Measurements from ENCODE around the gene CACNB3.

CACNB3 gene

DNA sequence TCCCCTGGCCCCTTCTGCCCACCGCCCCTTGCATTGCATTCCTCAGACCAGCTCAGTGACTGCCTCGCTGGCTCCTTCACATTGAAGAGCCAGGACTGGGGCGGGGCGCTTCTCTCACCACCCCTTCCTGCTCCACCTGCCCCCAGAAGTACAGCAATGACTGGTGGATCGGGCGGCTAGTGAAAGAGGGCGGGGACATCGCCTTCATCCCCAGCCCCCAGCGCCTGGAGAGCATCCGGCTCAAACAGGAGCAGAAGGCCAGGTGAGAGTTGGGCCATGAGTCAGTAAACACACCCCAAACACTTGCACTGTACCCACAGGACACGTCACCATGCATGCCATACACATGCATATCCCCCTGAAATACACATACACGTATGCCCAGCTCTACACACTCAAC is 5.8 kb downstream of the CACNB3 start:
- H3K4me3 ChIP-seq (replicated peaks; ENCODE audit: low read depth, low read length): no peak overlapping the region
- peaks cover 7% of the 10 kb centered on the region for H3K36me3 ChIP-seq (ENCODE audit: control insufficient read depth, insufficient read depth, low read length)
- no peak for DNase-seq (ENCODE audit: extremely low read depth, insufficient read length)
- TF ChIP-seq, protein P1, sequence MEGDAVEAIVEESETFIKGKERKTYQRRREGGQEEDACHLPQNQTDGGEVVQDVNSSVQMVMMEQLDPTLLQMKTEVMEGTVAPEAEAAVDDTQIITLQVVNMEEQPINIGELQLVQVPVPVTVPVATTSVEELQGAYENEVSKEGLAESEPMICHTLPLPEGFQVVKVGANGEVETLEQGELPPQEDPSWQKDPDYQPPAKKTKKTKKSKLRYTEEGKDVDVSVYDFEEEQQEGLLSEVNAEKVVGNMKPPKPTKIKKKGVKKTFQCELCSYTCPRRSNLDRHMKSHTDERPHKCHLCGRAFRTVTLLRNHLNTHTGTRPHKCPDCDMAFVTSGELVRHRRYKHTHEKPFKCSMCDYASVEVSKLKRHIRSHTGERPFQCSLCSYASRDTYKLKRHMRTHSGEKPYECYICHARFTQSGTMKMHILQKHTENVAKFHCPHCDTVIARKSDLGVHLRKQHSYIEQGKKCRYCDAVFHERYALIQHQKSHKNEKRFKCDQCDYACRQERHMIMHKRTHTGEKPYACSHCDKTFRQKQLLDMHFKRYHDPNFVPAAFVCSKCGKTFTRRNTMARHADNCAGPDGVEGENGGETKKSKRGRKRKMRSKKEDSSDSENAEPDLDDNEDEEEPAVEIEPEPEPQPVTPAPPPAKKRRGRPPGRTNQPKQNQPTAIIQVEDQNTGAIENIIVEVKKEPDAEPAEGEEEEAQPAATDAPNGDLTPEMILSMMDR (IDR thresholded peaks at IDR 0.05; ENCODE audit: insufficient read depth, low read length, poor library complexity, severe bottlenecking): no peak
- H3K27me3 ChIP-seq (replicated peaks; ENCODE audit: control insufficient read depth, insufficient read depth, low read length): no peaks in the 10 kb centered on the region; the same call in 1 of the 2 replicates

DNA sequence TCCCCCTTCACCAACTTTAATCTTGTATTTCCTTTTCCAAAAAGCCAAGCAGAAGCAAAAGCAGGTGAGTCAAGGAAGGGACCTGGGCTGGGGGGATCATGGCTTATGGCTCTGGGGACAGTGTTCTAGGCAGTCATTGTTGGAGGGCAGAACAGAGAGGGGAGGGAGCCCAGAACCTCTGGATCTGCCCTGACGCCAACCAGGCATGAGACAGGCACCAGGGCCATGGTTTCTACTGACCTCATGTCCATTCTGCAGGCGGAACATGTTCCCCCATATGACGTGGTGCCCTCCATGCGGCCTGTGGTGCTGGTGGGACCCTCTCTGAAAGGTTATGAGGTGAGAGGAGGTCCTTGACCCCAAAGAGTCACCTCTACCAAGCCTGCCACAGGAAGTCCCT is 6.6 kb downstream of the CACNB3 start:
- Histone ChIP-seq H3K27me3 (replicated peaks; ENCODE audit: control insufficient read depth, insufficient read depth, low read length) (no peaks in the 10 kb centered on the region), H3K4me3 (replicated peaks; ENCODE audit: low read depth, low read length) (no peak overlapping the region), H3K36me3 (ENCODE audit: control insufficient read depth, insufficient read depth, low read length) (peaks cover 9% of the 10 kb centered on the region)
- no peak for DNase-seq (ENCODE audit: extremely low read depth, insufficient read length)
- TF ChIP-seq, protein P1 (IDR thresholded peaks at IDR 0.05; ENCODE audit: insufficient read depth, low read length, poor library complexity, severe bottlenecking): no peak

DNA sequence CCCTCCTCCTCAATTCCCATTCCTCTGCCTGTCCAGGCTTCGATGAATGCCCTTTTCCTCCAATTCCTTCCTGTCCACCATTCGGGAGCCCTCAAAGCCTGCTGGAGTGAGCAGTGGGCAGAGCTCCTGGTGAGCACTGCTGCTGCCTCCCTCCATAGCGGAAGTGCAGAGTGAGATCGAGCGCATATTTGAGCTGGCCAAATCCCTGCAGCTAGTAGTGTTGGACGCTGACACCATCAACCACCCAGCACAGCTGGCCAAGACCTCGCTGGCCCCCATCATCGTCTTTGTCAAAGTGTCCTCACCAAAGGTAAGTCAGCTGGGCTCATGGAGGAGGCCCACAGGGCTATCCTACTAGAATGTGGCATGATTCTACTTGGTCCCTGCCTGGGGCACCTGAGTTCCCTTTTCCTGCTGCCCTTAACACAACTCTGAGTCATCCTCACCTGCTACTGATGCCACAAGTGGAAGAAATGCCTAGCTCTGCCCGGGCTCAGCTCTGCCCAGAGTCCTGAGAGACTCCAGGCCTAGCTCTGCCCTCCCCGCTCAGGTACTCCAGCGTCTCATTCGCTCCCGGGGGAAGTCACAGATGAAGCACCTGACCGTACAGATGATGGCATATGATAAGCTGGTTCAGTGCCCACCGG is 8.0 kb downstream of the CACNB3 start:
- H3K27me3 ChIP-seq (replicated peaks; ENCODE audit: control insufficient read depth, insufficient read depth, low read length): no peaks in the 10 kb centered on the region
- H3K36me3 ChIP-seq (ENCODE audit: control insufficient read depth, insufficient read depth, low read length): peaks cover 23% of the 10 kb centered on the region
- DNase-seq (ENCODE audit: extremely low read depth, insufficient read length): no peak
- H3K4me3 ChIP-seq (replicated peaks; ENCODE audit: low read depth, low read length): no peak overlapping the region
- TF ChIP-seq, protein P1 (IDR thresholded peaks at IDR 0.05; ENCODE audit: insufficient read depth, low read length, poor library complexity, severe bottlenecking): no peak

DNA sequence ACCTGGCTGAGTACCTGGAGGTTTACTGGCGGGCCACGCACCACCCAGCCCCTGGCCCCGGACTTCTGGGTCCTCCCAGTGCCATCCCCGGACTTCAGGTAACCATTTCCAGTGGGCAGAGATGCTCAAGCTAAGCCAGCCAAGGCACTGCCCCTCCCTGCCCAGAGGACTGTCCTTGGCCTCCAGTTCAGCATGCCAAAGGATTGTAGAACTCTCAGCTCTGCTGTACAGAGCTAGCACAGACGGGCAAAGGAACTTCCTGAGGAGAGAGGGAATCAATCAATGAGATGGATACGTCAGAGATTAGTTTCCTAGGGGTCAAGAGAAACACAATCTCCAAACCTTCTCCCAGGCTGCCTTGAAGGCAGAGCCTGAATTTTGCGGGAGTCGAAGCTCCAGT is 8.7 kb downstream of the CACNB3 start:
- Histone ChIP-seq H3K36me3 (ENCODE audit: control insufficient read depth, insufficient read depth, low read length) (peaks cover 30% of the 10 kb centered on the region), H3K27me3 (replicated peaks; ENCODE audit: control insufficient read depth, insufficient read depth, low read length) (no peaks in the 10 kb centered on the region), H3K4me3 (replicated peaks; ENCODE audit: low read depth, low read length) (no peak overlapping the region)
- DNase-seq (ENCODE audit: extremely low read depth, insufficient read length): no peak
- TF ChIP-seq, protein P1 (IDR thresholded peaks at IDR 0.05; ENCODE audit: insufficient read depth, low read length, poor library complexity, severe bottlenecking): no peak

DNA sequence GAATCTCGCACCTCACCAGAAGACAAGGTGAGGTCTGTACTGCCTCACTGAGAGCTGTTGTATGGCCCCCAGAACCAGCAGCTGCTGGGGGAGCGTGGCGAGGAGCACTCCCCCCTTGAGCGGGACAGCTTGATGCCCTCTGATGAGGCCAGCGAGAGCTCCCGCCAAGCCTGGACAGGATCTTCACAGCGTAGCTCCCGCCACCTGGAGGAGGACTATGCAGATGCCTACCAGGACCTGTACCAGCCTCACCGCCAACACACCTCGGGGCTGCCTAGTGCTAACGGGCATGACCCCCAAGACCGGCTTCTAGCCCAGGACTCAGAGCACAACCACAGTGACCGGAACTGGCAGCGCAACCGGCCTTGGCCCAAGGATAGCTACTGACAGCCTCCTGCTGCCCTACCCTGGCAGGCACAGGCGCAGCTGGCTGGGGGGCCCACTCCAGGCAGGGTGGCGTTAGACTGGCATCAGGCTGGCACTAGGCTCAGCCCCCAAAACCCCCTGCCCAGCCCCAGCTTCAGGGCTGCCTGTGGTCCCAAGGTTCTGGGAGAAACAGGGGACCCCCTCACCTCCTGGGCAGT is 9.3 kb downstream of the CACNB3 start:
- Histone ChIP-seq H3K27me3 (replicated peaks; ENCODE audit: control insufficient read depth, insufficient read depth, low read length) (no peaks in the 10 kb centered on the region), H3K4me3 (replicated peaks; ENCODE audit: low read depth, low read length) (no peak overlapping the region), H3K36me3 (ENCODE audit: control insufficient read depth, insufficient read depth, low read length) (peaks cover 34% of the 10 kb centered on the region)
- DNase-seq (ENCODE audit: extremely low read depth, insufficient read length): no peak
- TF ChIP-seq, protein P1 (IDR thresholded peaks at IDR 0.05; ENCODE audit: insufficient read depth, low read length, poor library complexity, severe bottlenecking): no peak

All from GM06990 (cell line).